Head of caudate nucleus (tissue), 42 donors: ENCODE measurements around the gene CDIP1.

ENCODE experiments used
- DNase-seq, 42 donors: peaks; one replicate each; pipeline versions ENCODE4 v3.0.0 to v3.0.0-alpha.2; 2020 to 2021; ENCODE audit warnings: mixed read lengths in 7 of 42
- intact Hi-C: fragments of 100-400 bp; cut with DNase I; formaldehyde crosslinking; loops from one replicate; pipeline ENCODE4 v1.15.0; 2022

CDIP1 gene

DNA sequence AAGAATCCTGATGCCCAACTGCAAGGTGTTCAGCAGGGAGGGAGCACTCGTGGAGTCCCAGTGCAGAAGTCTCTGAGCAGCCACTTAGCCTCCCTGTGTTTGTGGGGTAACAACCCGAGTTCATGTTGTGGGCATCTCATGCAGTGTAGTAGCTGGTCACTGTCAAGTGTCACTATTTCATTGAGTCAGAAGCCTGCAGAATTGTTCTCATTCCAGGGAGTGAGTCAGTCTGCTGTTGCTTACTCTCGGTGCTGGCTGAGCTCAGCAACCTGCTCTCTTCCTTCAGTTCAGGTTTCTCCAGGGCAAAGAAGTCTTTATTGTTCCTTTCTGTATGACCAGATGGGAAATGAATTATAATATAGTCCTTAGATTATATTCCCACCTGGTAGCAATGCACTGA lies 38.3 kb downstream of the CDIP1 start:
- peak in 8 of 42 donors; percentile 37 to 76 (median 58) for DNase-seq
- intact Hi-C loops = no loop called here

DNA sequence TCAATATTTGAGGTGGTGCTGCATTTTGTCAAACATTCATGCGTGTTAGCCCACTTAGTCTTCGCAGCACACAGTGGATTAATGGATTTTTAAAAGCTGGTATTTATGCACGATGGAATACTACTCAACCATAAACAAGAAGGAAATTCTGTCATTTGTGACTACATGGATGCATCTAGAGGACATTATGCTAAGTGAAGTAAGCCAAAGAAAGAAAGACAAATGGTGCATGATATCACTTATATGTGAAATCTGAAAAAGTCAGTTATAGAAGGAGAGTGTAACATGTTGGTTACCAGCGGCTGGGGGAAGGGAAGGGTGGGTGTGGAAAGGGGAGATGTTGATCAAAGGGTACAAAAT lies 39.4 kb downstream of the CDIP1 start:
- intact Hi-C loops = no loop called here
- DNase-seq = no peak

DNA sequence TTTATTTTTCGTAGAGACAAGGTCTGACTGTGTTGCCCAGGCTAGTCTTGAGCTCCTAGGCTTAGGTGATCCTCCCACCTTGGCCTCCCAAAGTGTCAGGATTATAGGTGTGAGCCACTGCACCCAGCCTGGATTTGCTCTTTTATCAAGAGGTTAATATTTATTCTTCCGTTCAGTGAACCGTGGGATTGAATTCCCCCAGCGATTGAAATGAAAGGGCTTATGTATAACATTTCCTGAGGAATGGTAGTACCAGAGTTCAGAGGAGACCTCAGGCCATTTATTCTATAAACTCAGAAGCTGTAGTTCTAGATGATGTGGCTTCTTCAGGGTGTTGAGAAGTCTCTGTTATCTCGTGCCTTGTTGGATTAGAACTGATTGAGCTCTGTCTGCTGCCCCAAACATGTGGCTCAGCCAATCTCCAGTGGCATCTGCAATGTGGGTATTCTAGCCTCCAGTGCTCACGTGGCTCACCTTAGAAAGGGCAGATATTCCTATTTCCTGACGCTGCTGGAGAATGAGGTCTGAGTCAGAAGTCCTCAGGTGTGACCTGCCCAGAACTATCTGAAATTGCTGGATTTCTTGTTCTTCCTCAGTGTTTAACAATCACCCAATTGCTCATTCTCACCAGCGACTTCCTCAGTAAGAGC lies 39.9 kb downstream of the CDIP1 start:
- no peak for DNase-seq
- intact Hi-C loops = no loop called here

DNA sequence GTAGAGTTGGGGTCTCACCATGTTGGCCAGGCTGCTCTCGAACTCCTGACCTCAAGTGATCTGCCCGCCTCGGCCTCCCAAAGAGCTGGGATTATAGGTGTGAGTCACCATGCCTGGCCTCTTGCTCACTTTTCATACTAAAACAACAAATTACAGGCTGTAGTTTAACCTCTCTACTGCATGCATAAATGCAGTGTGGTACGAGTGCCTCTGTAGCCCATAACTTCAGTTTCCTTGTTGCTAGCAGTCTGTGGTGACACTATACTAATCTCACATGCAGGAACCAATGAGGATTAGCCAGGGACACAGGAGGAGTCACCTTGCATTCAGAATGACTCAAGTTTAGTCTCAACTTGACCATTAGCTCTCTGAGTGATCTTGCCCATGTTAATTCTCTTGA lies 42.3 kb downstream of the CDIP1 start:
- DNase-seq = no peak

DNA sequence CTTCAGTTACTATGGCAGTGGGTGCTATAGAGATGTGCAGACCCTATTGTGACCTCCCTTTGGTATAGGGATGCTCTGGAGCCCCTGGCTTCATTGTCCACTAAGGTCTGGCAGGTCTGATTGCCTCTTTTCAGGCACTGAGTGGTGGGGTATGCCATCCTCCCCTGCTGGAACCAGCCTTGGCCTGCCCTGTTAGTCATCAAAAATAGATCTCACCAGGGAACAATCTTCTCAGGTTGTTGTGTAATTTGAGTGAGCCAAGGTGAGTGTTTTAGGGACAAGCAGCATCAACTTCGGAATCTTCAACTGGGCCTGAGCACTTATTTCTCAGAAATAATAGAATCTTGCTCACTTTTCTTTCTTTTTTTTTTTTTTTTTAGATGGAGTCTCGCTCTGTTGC lies 42.8 kb downstream of the CDIP1 start:
- DNase-seq = no peak
- intact Hi-C loops = no loop called here

More for the DNA sequence above, 42.3 kb downstream of the CDIP1 start:
- intact Hi-C loops = no loop called here

DNA sequence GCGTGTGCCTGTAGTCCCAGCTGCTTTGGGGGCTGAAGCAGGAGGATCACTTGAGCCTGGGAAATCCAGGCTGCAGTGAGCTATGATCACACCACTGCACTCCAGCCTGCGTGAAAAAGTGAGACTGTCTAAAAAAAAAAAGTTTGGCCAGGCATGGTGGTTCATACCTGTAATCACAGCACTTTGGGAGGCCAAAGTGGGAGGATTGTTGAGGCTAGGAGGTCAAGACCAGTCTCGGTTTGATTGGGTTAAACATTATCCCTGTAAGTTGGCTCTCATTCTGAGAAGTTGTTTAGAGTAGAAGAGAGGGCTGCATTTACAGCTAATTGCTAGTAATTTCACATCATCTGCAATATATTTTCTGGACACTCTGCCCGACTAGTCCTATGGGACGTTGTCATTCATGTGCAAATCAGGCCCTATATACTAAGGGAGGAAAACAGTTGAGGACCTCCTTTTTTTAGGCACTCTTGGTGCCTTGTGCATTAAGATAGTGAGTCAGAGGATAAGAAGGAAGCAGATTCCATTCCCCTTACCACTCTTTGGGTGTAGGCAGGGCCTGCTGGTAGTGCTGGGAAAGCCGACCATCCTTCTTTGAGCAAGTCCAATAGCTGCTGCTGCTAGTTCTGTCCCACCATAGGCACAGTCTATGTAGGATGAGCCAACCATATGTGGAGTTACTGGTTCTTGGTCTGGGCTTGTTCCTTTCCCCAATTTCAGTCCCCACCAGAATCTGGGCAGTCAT lies 43.7 kb downstream of the CDIP1 start:
- intact Hi-C loops = no loop called here
- DNase-seq = no peak

DNA sequence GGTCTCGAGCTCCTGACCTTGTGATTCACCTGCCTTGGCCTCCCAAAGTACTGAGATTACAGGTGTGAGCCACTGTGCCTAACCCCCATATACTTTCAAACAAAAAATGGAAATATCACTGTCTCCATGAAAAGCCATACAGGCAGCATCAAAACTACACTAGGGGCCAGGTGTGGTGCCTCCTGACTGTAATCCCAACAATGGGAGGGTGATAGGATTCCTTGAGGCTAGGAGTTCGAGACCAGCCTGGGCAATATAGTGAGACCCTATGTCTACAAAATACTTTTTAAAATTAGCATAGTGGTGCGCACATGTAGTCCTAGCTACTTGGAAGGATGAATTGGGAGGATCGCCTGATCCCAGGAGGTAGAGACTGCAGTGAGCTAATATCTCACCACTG lies 46.7 kb downstream of the CDIP1 start:
- no peak for DNase-seq
- intact Hi-C loops = no loop called here

DNA sequence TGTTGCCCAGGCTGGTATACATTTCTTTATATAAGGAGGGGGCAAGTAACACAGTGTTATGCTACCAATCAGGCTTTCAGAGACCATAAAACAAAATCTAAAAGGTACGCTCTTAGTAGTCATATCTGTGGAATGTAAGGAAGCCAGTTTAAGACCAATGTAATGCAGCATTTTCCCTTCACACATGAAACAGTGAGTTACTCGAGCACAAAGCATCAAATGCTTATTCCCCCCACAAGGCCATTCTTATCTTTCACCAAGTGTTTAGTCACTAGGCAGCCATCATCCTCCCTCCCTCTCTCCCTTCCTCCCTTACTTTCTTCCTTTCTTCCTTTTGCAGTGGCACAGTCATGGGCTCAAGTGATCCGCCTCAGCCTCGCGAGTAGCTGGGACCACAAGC lies 49.5 kb downstream of the CDIP1 start:
- no peak for DNase-seq
- intact Hi-C loops = no loop called here

DNA sequence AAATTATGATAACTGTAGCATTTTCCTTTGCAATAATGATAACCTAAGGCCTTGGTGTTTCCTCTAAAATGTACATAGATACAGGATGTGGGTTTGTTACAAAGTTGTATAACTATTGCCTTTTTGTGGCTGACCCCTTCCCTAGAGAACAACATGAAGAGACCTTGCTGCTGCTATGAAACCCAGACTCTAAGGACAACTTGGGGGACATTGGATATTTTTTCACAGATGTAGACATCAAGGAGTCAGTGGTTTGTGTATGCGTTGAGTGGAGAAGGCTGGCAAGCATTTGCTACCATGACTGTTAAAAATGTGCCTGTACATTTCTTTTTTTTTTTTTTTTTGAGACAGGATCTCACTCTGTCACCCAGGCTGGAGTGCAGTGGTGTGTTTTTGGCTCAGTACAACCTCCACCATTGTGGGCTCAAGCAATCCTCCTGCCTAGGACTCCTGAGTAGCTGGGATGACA lies 50.0 kb downstream of the CDIP1 start:
- intact Hi-C loops = no loop called here
- no peak for DNase-seq

DNA sequence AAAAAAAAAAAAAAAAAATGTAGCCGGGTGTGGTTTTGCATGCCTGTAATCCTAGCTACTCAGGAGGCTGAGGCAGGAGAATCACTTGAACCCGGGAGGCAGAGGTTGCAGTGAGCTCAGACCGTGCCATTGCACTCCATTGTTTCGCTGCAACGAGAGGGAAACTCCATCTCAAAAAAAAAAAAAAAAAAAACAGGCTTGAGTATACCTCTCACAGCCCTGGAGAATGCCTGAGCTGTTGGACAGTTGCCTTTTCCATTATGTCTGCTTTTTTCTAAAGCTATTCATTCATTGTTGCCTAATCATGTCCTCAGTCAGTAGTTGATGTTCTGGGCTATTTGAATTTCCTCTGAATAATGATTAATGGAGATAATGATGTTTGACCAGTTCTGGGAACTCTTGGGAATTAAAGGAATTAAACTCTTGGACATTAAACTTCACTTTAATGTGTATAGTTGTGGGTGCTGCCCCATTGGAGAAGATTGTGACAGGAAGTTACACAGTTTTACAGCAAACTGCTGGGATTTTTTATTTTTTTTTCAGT lies 50.5 kb downstream of the CDIP1 start:
- intact Hi-C loops = no loop called here
- no peak for DNase-seq

DNA sequence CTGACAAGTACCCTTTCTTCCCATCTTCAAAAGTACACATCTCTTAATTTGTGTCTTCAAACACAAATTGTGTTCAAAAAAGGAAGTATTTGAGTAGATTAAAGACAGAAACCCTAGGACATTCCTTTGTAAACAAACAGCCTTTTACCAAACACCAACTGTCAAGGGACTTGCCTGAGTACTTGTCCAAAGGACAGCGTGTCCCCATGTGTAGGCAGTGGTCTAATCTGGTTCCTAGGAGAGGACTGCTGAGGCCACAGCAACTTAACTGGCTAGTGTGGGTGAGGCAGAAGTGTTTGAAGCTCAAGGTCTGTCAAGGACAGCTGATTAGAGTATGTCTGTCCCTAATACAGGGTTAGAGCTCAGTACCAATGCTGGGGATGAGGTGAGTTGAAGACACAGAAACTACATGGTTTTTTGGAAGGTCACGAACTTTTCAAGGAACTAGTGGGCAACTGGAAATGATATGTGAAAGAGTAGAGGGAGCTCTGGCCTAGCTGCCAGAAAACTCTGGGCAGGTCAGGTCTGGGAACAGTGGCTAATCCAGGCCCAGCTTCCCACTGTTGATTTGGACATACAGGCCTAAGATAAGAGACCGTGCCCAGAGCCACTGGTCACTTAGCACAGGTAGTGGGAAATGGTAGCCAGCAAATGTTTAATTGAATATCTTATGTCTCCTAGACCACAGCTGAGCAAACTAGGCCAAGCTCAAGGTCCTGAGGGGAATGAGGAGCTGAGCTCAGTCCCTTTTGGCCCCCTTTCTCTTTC lies 52.3 kb downstream of the CDIP1 start:
- intact Hi-C loops = no loop called here
- no peak for DNase-seq

DNA sequence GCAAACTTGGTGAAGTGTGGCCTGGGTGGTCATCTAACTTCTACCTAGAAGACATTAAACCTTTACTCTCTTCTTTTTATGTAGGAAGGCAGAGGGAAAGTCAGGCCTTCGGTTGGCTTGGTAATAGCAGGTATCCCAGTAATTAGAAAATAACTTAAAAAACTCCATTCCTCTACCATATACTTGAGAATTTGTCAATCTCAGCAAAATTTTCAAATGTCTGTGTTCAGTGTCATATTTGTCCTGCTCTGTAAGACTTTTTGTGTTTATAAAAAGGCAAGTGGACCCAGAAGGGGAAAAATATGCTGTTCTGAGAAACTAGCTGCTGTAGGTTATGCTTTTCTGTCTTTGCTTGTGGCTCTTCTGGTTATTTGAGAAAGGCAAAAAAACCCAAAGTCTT lies 56.6 kb downstream of the CDIP1 start:
- intact Hi-C loops = no loop called here
- DNase-seq = no peak

DNA sequence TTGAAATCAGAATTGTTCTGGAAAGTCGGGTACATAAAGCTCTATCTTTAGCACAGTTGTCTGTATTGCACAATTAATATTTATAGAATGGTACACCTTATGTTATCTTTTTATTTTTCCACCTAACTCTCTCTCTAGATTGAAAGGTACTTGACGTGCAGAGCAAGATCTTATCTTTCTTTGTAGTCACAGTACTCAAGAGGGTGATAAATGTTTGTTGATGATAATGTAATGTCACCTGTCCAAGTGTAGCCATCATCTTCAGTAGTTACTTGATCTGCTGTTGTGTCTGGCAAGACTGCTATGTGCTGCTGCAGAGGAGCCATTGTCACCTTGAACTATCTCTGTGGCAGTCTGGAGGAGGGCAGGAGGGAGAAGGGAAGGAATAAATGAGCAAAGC lies 57.0 kb downstream of the CDIP1 start:
- intact Hi-C loops = no loop called here
- DNase-seq = peak in 3 of 42 donors; percentile 9 to 29 (median 26)

DNA sequence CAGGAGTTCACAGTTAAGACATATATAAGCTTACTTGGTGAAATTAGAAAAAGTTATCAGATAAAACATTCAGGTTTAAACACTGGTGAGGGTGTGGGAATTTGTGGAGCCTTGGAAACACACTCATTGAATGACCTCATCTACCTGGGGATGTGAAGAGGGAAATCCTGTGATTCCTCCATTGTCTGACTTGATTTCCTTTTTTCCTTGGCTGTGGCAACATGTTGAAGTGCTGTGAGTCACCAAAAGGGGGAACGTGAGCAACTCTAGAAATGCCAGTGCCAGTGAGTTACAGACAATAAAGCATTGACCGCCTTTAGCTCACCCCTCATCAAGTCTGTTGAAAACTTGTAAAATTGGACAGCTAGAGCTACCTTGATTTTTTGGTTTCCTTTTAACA lies 60.6 kb downstream of the CDIP1 start:
- intact Hi-C loops = loop anchor here (10.0 kb wide), 1 partner anchor 53 kb away; the partner anchor contains the start of gene DNAJA3
- DNase-seq = peak in 1 of 42 donors; percentile 24

DNA sequence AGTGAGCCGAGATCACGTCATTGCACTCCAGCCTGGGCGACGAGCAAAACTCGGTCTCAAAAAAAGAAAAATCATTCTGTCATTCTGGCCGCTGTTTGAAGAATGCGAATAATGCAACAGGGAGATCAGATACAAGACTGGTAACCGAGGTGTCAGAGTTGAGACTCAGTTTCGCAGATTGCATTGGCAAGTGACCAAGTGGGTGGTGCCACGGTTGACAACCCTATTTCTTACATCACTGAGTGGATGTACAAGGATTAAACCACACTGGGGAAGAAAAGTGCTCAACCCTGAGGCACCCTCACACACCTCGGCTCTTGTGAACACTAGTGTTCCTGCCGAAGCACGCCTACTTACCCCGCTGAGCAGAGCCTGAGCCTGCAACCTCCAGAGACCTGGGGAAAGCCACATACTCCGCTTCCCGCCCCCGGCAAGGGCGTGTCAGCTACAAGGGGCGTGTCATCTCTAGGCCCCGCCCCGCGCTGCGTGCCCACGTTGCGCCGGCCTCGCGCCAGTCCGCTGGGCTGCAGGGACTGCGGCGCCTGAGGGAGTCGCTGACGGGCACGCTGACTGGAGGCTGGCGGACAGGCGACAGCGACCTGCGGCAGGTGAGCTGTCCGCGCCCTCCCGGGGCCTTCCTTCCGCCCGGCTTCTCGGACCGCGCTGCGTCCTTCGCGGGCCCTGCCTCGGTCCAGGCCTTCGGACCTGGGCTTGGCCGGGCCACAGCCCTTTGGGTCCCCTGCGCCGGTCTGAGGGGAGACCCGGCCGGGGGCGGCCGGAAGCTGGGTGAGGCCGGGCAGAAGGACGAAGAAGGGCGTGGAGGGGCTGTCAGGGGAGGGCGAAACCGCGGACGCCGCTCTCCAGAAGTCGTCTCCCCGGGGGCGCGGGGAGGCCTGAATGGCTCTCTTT lies 62.4 kb downstream of the CDIP1 start, which contains the start of gene HMOX2:
Gene HMOX2 (plus strand): TSS at position 519 of the 909 bp plus-strand sequence. CDS start 29,127 bp downstream, outside the sequence.
- intact Hi-C loops = loop anchor here (10.0 kb wide), 1 partner anchor 51 kb away; the partner anchor contains the start of gene DNAJA3
- DNase-seq = peak; percentile 89 to 98 (median 96)

DNA sequence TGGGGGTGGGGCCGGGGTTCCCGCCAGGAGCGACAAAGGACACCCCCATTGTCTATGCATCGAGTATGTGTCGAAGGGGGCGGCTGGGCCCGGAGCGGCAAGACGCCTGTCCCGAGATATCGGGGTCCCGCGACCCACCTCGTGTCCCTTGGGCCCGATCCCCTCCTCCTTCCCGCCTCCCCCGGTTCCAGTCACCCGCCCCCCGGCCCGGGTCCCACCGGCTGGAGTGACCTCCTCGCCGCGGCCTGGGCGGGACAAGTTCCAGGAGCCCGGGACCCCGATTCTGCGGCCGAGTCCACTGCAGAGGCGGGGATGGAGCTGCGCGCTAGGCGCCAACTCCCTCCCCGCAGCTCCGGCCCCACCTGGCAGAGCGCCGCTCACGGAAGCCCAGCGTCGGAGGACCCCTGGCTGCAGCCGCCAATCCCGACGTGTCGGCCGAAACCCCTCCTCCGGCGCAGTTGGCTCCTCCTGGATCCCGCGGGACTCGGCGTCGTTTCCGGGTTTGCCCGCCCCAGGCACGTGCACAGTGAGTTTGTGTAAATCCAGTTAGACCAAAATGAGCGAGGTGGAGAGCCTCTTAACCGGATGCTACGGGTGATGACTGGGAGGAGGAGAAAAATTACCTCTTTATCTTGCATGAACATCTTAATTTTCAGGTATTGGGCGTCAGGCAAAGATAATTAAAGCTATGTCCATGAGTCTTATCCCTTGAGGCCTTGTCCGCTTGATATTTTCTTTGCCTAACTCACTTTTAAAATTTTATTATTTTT lies 64.2 kb downstream of the CDIP1 start, which contains the start of gene NMRAL1:
Gene NMRAL1 (minus strand): TSS at position 434 of the 770 bp plus-strand sequence. CDS start 493 bp downstream, outside the sequence.
- DNase-seq = peak; percentile 76 to 95 (median 89)
- intact Hi-C loops = loop anchor here (10.0 kb wide), 1 partner anchor 50 kb away; the partner anchor contains the start of gene DNAJA3

DNA sequence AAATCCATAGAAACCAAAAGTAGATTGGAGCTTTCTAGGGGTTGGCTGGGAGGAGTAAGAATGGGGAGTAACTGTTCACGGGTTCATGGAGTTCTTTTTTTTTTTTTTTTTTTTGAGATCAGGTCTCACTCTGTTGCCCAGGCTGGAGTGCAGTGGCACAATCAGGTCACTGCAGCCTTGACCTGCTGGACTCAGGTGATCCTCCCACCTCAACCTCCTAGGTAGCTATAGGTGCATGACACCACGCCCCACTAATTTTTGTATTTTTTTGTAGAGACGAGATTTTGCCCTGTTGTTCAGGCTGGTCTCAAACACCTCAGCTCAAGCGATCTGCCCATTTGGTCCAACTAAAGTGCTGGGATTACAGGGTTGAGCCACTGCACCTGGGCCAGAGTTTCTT lies 65.7 kb downstream of the CDIP1 start:
- intact Hi-C loops = loop anchor here (10.0 kb wide), 1 partner anchor 48 kb away; the partner anchor contains the start of gene DNAJA3
- DNase-seq = no peak
